ENCODE measurements around the gene TTC39C. TPM values are rescaled to one million over a fixed set of nuclear protein-coding genes. Genes with fewer than 3 reads are reported as not detected.

Gene TTC39C
- total RNA-seq, 3 donors from 2014 or later, result 8.1 to 14.6 (median 13.2) TPM

DNA sequence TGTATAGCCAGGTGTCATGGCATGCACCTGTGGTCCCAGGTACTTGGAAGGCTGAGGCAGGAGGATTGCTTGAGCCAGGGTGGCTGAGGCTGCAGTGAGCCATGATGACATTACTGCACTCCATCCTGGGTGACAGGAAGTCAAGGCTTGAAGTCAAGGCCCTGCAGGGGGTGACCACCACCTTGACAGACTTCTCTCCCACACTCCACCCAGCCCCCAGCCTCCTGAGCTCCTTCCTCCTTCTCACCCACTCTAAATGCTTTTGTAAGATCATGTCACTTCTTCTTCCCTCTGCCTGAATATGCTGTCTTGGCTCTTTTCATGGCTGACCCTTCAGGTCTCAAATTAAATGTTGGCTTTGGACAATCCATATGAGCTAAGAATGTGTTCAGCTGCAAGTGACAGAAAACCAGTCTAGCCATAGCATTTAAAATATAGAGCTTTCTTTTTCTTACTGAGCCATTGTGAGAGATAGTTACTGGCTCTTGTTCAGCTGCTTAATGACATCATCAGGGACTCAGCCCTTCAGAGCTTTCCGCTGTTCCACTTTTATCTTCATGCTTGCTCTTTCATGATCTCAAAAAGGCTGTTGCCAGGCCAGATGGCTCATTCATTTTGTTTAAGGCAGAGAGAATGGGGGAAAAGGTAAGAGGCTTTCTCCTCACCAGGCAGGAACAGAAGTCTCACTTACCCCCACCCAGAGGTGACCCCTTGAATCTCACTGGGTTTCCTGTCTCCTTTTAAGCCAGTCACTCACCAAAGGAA lies 36.7 kb upstream of the TTC39C start:
- Histone ChIP-seq H3K9me3 (no peaks in the 10 kb centered on the region), H3K4me3 (no peak overlapping the region), H3K36me3 (ENCODE audit: low read depth) (no peaks in the 10 kb centered on the region), H3K4me1 (ENCODE audit: low read depth) (no peaks in the 10 kb centered on the region)
- no peak for DNase-seq
- intact Hi-C loops (cut with DNase I, micrococcal nuclease), result no loop called here
- TF ChIP-seq, protein P1, sequence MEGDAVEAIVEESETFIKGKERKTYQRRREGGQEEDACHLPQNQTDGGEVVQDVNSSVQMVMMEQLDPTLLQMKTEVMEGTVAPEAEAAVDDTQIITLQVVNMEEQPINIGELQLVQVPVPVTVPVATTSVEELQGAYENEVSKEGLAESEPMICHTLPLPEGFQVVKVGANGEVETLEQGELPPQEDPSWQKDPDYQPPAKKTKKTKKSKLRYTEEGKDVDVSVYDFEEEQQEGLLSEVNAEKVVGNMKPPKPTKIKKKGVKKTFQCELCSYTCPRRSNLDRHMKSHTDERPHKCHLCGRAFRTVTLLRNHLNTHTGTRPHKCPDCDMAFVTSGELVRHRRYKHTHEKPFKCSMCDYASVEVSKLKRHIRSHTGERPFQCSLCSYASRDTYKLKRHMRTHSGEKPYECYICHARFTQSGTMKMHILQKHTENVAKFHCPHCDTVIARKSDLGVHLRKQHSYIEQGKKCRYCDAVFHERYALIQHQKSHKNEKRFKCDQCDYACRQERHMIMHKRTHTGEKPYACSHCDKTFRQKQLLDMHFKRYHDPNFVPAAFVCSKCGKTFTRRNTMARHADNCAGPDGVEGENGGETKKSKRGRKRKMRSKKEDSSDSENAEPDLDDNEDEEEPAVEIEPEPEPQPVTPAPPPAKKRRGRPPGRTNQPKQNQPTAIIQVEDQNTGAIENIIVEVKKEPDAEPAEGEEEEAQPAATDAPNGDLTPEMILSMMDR (IDR thresholded peaks at IDR 0.05), result no peak
- no peak for ATAC-seq

GRCh38 chr18:23981369-23981980 lies 33.1 kb upstream of the TTC39C start:
- TF ChIP-seq, protein P1 (IDR thresholded peaks at IDR 0.05), result no peak
- H3K4me1 ChIP-seq (ENCODE audit: low read depth), result no peaks in the 10 kb centered on the region
- H3K36me3 ChIP-seq (ENCODE audit: low read depth), result no peaks in the 10 kb centered on the region
- intact Hi-C loops (cut with DNase I, micrococcal nuclease), result no loop called here
- no peaks in the 10 kb centered on the region for H3K9me3 ChIP-seq
- H3K4me3 ChIP-seq, result no peak overlapping the region
- DNase-seq (no peak), ATAC-seq (peak; percentile 52)

DNA sequence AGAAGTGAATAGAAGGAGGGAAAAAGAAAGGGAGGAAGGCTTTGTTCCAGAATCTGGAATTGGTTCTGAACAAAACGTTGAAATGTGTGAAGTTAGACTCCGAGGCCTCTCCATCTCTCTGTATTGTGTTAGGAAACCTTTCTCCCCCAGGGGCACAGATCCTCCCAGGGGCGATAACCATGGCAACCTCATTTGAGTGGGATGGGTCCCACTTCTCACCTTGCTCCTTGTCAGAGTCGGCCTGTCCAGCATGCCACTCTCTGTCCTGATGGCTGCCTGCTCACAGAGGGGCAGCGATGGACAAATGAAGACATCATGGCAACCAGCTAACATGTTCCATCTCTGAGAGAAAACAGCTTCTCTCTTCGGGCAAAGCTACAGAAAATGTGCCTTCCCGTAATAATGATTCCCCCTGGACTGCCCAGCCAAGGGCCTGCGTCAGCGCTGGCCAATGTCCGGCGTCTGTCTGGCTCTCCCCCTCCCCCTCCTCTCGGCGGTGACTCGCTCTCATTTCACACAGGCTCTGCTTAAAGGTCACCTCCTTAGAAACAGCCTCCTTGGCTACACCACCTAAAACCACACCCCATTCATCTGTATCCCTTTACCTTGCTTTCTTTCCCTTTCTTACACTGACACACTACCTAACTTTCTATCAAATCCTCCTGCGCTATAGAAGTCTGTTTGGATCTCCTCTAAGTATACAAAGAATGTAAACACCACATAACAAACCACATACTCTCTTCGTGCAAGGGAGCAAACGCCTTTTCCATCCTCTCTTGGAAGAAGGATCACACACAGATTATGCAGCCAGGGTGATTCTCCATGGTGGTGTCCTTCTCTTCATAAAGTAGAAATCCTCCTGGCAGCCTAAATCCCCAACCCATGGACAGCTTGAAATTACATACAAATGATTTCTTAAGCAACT lies 32.1 kb upstream of the TTC39C start:
- intact Hi-C loops (cut with DNase I, micrococcal nuclease), result no loop called here
- H3K4me3 ChIP-seq, result no peak overlapping the region

GRCh38 chr18:23983112-23983511 lies 31.4 kb upstream of the TTC39C start:
- no peak for DNase-seq
- intact Hi-C loops (cut with DNase I, micrococcal nuclease), result no loop called here
- no peaks in the 10 kb centered on the region for H3K4me1 ChIP-seq (ENCODE audit: low read depth)

More for the DNA sequence above, 32.1 kb upstream of the TTC39C start:
- TF ChIP-seq, protein P1 (IDR thresholded peaks at IDR 0.05), result no peak
- Histone ChIP-seq H3K4me1 (ENCODE audit: low read depth) (no peaks in the 10 kb centered on the region), H3K36me3 (ENCODE audit: low read depth) (no peaks in the 10 kb centered on the region), H3K9me3 (no peaks in the 10 kb centered on the region)
- ATAC-seq (peak; percentile 79), DNase-seq (peak in 1 of 3 donors; percentile 45)

More at GRCh38 chr18:23983112-23983511, 31.4 kb upstream of the TTC39C start:
- TF ChIP-seq, protein P1 (IDR thresholded peaks at IDR 0.05), result no peak
- ATAC-seq, result no peak
- no peaks in the 10 kb centered on the region for H3K9me3 ChIP-seq
- no peaks in the 10 kb centered on the region for H3K36me3 ChIP-seq (ENCODE audit: low read depth)
- no peak overlapping the region for H3K4me3 ChIP-seq

Measured in mucosa of descending colon (tissue), 3 donors.